SK-N-SH treated with all-trans-retinoic acid at 6 μM for 48 hours (cell line): Measurements from ENCODE around the gene CACNA1B.

ENCODE experiments used
- BACH2 ChIP-seq: fragments of 250-450 bp; sonication (Bioruptor Pico); IDR thresholded peaks from 2 replicates; pipeline ENCODE4 v1.9.0; 2021; ENCODE audit warnings: mild to moderate bottlenecking, borderline replicate concordance
- ZFP3 ChIP-seq: fragments of 250-450 bp; sonication (Bioruptor Pico); IDR thresholded peaks from 2 replicates; pipeline ENCODE4 v1.5.0; 2020; ENCODE audit warnings: mild to moderate bottlenecking, moderate library complexity
- ZNF70 ChIP-seq: fragments of 450-650 bp; formaldehyde crosslinking; IDR thresholded peaks from 2 replicates; pipeline ENCODE4 v1.5.0; 2020; ENCODE audit warnings: mild to moderate bottlenecking, moderate library complexity
- ZNF8 ChIP-seq: fragments of 450-650 bp; formaldehyde crosslinking; IDR thresholded peaks from 2 replicates; pipeline ENCODE4 v1.5.0; 2020; ENCODE audit warnings: mild to moderate bottlenecking, moderate library complexity

DNA sequence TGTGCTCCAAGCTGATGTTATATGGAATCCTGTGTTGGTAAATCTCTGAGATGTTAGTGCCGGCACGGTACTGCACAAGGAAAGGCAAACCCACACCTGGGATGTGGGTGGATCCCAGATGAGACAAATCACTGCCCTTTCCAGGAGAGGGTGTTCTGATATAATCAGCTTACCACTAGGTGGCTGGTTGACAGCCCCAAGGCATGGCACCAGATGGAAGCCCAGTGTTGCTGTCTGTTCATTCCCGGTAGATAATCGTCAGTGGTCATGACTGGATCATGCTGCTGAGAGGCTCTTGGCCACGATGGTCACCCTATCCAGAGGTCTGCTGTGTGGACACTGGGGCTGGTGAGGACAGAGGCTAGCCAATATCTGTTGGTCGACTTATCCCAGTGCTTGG, 184.0 kb downstream of the CACNA1B start:
- no peak for TF ChIP-seq ZNF70 (CRISPR knock-in tag)
- no peak for TF ChIP-seq ZNF8 (CRISPR knock-in tag)
- no peak for TF ChIP-seq ZFP3
- TF ChIP-seq BACH2 (CRISPR knock-in tag): no peak
